Measurements from ENCODE around the gene MCFD2.

DNA sequence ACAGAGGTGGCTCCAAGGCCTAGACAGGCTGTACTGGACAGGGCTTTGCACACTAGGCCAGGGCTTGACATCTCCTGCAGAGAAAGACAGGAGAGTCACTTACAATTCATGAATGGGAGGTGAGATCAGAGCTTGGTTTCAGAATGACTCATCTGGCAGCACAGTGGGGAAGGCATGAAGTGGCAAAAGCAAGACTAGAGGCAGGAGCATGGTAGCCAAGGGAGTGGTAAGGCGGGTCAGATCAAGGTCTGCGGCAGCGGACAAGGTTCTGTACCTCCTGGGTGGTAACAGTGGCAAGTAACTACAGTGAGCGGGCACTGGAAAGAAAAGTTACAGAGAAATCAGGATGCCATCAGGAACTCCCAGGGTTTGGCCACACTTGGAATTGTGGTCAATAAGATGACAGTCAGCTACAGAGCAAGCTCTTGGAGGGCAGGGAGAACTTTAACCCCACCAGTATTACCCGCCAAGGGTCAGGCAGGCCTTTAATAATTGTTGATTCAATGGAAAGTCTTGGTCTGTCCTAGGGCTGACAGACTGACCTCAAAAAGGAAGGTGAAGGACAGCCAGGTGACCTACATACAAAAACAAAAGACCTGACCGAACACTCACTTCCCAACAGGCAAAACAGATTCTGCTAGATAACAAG is 5.7 kb downstream of the MCFD2 start:
- TF ChIP-seq CTCF (IDR thresholded peaks at IDR 0.05; ENCODE audit: low read depth, low read length) (no peak), EZH2phosphoT487 (IDR thresholded peaks at IDR 0.05; ENCODE audit: low read depth) (no peak)

All from OCI-LY3 (cell line).